ENCODE results near the gene FAHD2A. TPM values are rescaled to one million over a fixed set of nuclear protein-coding genes. Genes with fewer than 3 reads are reported as not detected.

FAHD2A gene
- total RNA-seq, 1 donor = 15.4 TPM

- TF ChIP-seq CTCF (IDR thresholded peaks at IDR 0.05; ENCODE audit: insufficient read depth, low read length) = no peak
These were observed 36.0 kb upstream of the FAHD2A start for GRCh38 chr2:95366514-95366913.

GRCh38 chr2:95372216-95372829, 30.2 kb upstream of the FAHD2A start:
- no peak for DNase-seq (ENCODE audit: low read depth)
- TF ChIP-seq CTCF (IDR thresholded peaks at IDR 0.05; ENCODE audit: insufficient read depth, low read length) = no peak
- no peak overlapping the region for H3K4me3 ChIP-seq (ENCODE audit: low read depth, low read length)

More at GRCh38 chr2:95366514-95366913, 36.0 kb upstream of the FAHD2A start:
- no peak overlapping the region for H3K4me3 ChIP-seq (ENCODE audit: low read depth, low read length)
- no peak for DNase-seq (ENCODE audit: low read depth)

GRCh38 chr2:95372845-95373244, 29.7 kb upstream of the FAHD2A start:
- H3K4me3 ChIP-seq (ENCODE audit: low read depth, low read length) = no peak overlapping the region
- DNase-seq (ENCODE audit: low read depth) = no peak
- no peak for TF ChIP-seq CTCF (IDR thresholded peaks at IDR 0.05; ENCODE audit: insufficient read depth, low read length)

GRCh38 chr2:95374029-95374428, 28.5 kb upstream of the FAHD2A start:
- DNase-seq (ENCODE audit: low read depth) = no peak
- no peak for TF ChIP-seq CTCF (IDR thresholded peaks at IDR 0.05; ENCODE audit: insufficient read depth, low read length)
- H3K4me3 ChIP-seq (ENCODE audit: low read depth, low read length) = no peak overlapping the region

- TF ChIP-seq CTCF (IDR thresholded peaks at IDR 0.05; ENCODE audit: insufficient read depth, low read length) = no peak
- no peak overlapping the region for H3K4me3 ChIP-seq (ENCODE audit: low read depth, low read length)
- no peak for DNase-seq (ENCODE audit: low read depth)
These were observed 28.0 kb upstream of the FAHD2A start for GRCh38 chr2:95374451-95374920.

GRCh38 chr2:95374921-95375471, 27.5 kb upstream of the FAHD2A start:
- H3K4me3 ChIP-seq (ENCODE audit: low read depth, low read length) = no peak overlapping the region
- no peak for DNase-seq (ENCODE audit: low read depth)
- TF ChIP-seq CTCF (IDR thresholded peaks at IDR 0.05; ENCODE audit: insufficient read depth, low read length) = no peak
